HepG2 (cell line): Measurements from ENCODE around the gene DLL3. TPM values are rescaled to one million over a fixed set of nuclear protein-coding genes. Genes with fewer than 3 reads are reported as not detected.
A peak's percentile ranks its signal among the peaks of the same experiment; 100 is the strongest.

Experiments
- ATAC-seq: fragments of 200-7000 bp; cut with Tn5 transposase; 3 replicates; pipeline ENCODE4 v1.9.1; 2020; ENCODE audit warnings: mild to moderate bottlenecking, moderate library complexity
- BruUV-seq: library from RNA; stranded (reverse); fragments of 400-500 nt; replicated peaks from 2 replicates; lab custom pipeline; 2021; lab: Mats Ljungman, UMichigan
- CTCF ChIA-PET: fragments of 300-600 bp; formaldehyde crosslinking; extraction: SDS; loops from one replicate; lab custom pipeline; 2021; ENCODE audit warnings: low total read pairs, inconsistent platforms, low intra/inter-chr PET ratio; lab: Yijun Ruan, JAX
- POLR2A ChIA-PET: fragments of 350-600 bp; sonication (Branson Sonifier 250); formaldehyde crosslinking; loops from one replicate; lab custom pipeline; 2020; ENCODE audit warnings: antibody characterized with exemption, inconsistent platforms; lab: Yijun Ruan, JAX
- DNase-seq: peaks from one replicate; pipeline ENCODE4 v3.0.0-alpha.2; 2015; ENCODE audit warnings: low spot score
- FAIRE-seq: peaks from 3 replicates; lab custom pipeline; 2011; peaks lifted over from hg19 to GRCh38; lab: Jason Lieb, UNC
- H2AFZ ChIP-seq: one replicate; pipeline ENCODE4 v1.6.1; 2011; ENCODE audit warnings: low read length, inconsistent platforms
- H3K27ac ChIP-seq: fragments of 300-600 bp; 3 replicates; pipeline ENCODE4 v1.8.0; 2011; ENCODE audit warnings: mixed run types, mild to moderate bottlenecking, mixed read lengths, low read length, inconsistent platforms; ENCODE audit not compliant: insufficient read depth; ENCODE audit errors: extremely low read length
- H3K27me3 ChIP-seq, 2 experiments: fragments of 200-600 bp in 1 of 2; 2 replicates in 1 of 2; 3 replicates in 1 of 2; pipeline versions ENCODE4 v1.6.0 to v1.8.0; 2011; ENCODE audit warnings: low read length in 2 of 2, mild to moderate bottlenecking in 2 of 2, moderate library complexity in 2 of 2, inconsistent platforms in 1 of 2; ENCODE audit not compliant: insufficient read depth in 2 of 2, control insufficient read depth in 1 of 2
- H3K36me3 ChIP-seq, 2 experiments: fragments of 200-600 bp in 1 of 2; replicated peaks in 1 of 2; 2 replicates in 1 of 2; 3 replicates in 1 of 2; pipeline versions ENCODE4 v1.5.1 to v1.8.0; 2011; ENCODE audit warnings: low read length in 2 of 2, inconsistent platforms in 1 of 2; ENCODE audit not compliant: insufficient read depth in 2 of 2, control insufficient read depth in 1 of 2
- H3K4me1 ChIP-seq: 2 replicates; pipeline ENCODE4 v1.5.1; 2012; ENCODE audit warnings: low read length, inconsistent platforms; ENCODE audit not compliant: insufficient read depth
- H3K4me2 ChIP-seq: 2 replicates; pipeline ENCODE4 v1.6.0; 2011; ENCODE audit warnings: low read depth, low read length, inconsistent platforms
- H3K4me3 ChIP-seq, 3 experiments: fragments of 200-600 bp in 1 of 3; sonication (generic), shearing (Covaris generic) in 1 of 3; replicated peaks in 1 of 3; 2 replicates each; pipeline ENCODE4 v1.5.1; 2011 to 2016; ENCODE audit warnings: low read length in 3 of 3, inconsistent platforms in 2 of 3, low read depth in 2 of 3, mild to moderate bottlenecking in 2 of 3, control low read depth in 1 of 3, mixed read lengths in 1 of 3; ENCODE audit not compliant: insufficient read depth in 1 of 3
- H3K79me2 ChIP-seq: one replicate; pipeline ENCODE4 v1.6.1; 2011; ENCODE audit warnings: low read length, inconsistent platforms; ENCODE audit not compliant: insufficient read depth
- H3K9ac ChIP-seq: 2 replicates; pipeline ENCODE4 v1.6.0; 2011; ENCODE audit warnings: mild to moderate bottlenecking, low read depth, low read length, inconsistent platforms; ENCODE audit not compliant: insufficient read depth
- H3K9me3 ChIP-seq: 2 replicates; pipeline ENCODE4 v1.5.1; 2012; ENCODE audit warnings: mild to moderate bottlenecking, low read length
- H4K20me1 ChIP-seq: 2 replicates; pipeline ENCODE4 v1.6.0; 2011; ENCODE audit warnings: inconsistent platforms, mild to moderate bottlenecking, low read length, moderate library complexity; ENCODE audit not compliant: insufficient read depth
- ERF ChIP-seq: IDR thresholded peaks from 2 replicates; pipeline ENCODE4 v1.6.1; 2018; ENCODE audit warnings: missing biosample characterization, missing genetic modification reagents
- KDM4B ChIP-seq: sonication (generic); formaldehyde crosslinking; IDR thresholded peaks from 2 replicates; pipeline ENCODE4 v1.4.0; 2020; ENCODE audit warnings: missing genetic modification reagents
- NRL ChIP-seq: sonication (generic); formaldehyde crosslinking; IDR thresholded peaks from 2 replicates; pipeline ENCODE4 v1.5.0; 2020; ENCODE audit warnings: missing genetic modification reagents, mild to moderate bottlenecking, moderate library complexity, borderline replicate concordance
- REXO4 ChIP-seq: sonication (generic); formaldehyde crosslinking; IDR thresholded peaks from 2 replicates; pipeline ENCODE4 v1.8.0; 2022; ENCODE audit warnings: missing genetic modification reagents, mild to moderate bottlenecking, borderline replicate concordance
- ZMYM3 ChIP-seq: sonication (generic); formaldehyde crosslinking; IDR thresholded peaks from 2 replicates; pipeline ENCODE4 v1.5.1; 2020; ENCODE audit warnings: mild to moderate bottlenecking, missing genetic modification reagents
- ZNF703 ChIP-seq: sonication (generic); formaldehyde crosslinking; IDR thresholded peaks from 2 replicates; pipeline ENCODE4 v1.5.1; 2020; ENCODE audit warnings: missing genetic modification reagents, mild to moderate bottlenecking, moderate library complexity, borderline replicate concordance
- WGBS: methylation state at CpG from one replicate; pipeline ENCODE4 v1.1.6; 2017; ENCODE audit warnings: low lambda C conversion rate; 5-methylcytosine and 5-hydroxymethylcytosine counted together
- in situ Hi-C: cut with HindIII; loops from 2 replicates; pipeline ENCODE4 v1.10.0; 2017; ENCODE audit warnings: low pct_unique_long_range_greater_than_20kb; ENCODE audit not compliant: extremely low pct_ligation_motif_present
- intact Hi-C: fragments of 100-400 bp; cut with micrococcal nuclease; formaldehyde crosslinking; loops from one replicate; pipeline ENCODE4 v1.10.0; 2022; ENCODE audit not compliant: unreplicated experiment
- polyA plus RNA-seq, 8 experiments: library from polyadenylated mRNA; depleted of rRNA in 3 of 8; stranded (reverse) in 7 of 8; unstranded in 1 of 8; fragments of >200 nt; fragmentation: Illumina TruSeq in 4 of 8; extraction: Trizol in 4 of 8; gene quantifications; 2 replicates each; pipeline versions ENCODE4 v1.2.1 to v1.2.3, GENCODE V29; 2011 to 2016; ENCODE audit warnings: low read depth in 4 of 8, missing spikeins in 1 of 8, mixed read lengths in 1 of 8; ENCODE audit not compliant: insufficient read depth in 1 of 8
- total RNA-seq, 5 experiments: library from RNA; depleted of rRNA; stranded (reverse); fragments of >200 nt; fragmentation: Illumina TruSeq; extraction: Trizol; gene quantifications; 2 replicates each; pipeline ENCODE4 v1.2.3, GENCODE V29; 2016; ENCODE audit warnings: low read depth in 1 of 5
- TF ChIP-seq, protein P1 (sequence below): sonication (generic); formaldehyde crosslinking; IDR thresholded peaks from 2 replicates; pipeline ENCODE4 v1.4.0; 2020; ENCODE audit warnings: missing genetic modification reagents

The DLL3 gene
- total and polyA plus RNA-seq, 2 of the 13 experiments (the other 11 are each of a cell fraction or from before 2014, with no cell fraction given), result 0.35 to 0.55 TPM

GRCh38 chr19:39517432-39517831, 18.7 kb downstream of the DLL3 start:
- POLR2A ChIA-PET, result interaction anchor here (0.7 kb wide), 2 partner anchors 94 to 535 kb away, joined by 3 to 5 read pairs; no protein-coding TSS in a partner anchor
- no peak overlapping the region for H3K4me3 ChIP-seq
- H3K9ac ChIP-seq, result no peak overlapping the region
- H4K20me1 ChIP-seq, result no peaks in the 10 kb centered on the region
- BruUV-seq, result no TSS peak
- no peaks in the 10 kb centered on the region for H3K36me3 ChIP-seq
- FAIRE-seq (no peak), ATAC-seq (no peak), DNase-seq (no peak)
- WGBS, result 59% methylated on average over 3 of the region's 3 CpGs
- H2AFZ ChIP-seq, result no peak overlapping the region
- no peak overlapping the region for H3K4me2 ChIP-seq
- no peak overlapping the region for H3K27ac ChIP-seq
- TF ChIP-seq, protein P1, sequence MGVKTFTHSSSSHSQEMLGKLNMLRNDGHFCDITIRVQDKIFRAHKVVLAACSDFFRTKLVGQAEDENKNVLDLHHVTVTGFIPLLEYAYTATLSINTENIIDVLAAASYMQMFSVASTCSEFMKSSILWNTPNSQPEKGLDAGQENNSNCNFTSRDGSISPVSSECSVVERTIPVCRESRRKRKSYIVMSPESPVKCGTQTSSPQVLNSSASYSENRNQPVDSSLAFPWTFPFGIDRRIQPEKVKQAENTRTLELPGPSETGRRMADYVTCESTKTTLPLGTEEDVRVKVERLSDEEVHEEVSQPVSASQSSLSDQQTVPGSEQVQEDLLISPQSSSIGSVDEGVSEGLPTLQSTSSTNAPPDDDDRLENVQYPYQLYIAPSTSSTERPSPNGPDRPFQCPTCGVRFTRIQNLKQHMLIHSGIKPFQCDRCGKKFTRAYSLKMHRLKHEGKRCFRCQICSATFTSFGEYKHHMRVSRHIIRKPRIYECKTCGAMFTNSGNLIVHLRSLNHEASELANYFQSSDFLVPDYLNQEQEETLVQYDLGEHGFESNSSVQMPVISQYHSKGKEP, result no peak
- TF ChIP-seq ZMYM3 (CRISPR knock-in tag) (peak; percentile 53; the same call in 1 of the 2 replicates), ZNF703 (CRISPR knock-in tag) (no peak)
- TF ChIP-seq, all 625 proteins: peak for 1
- intact Hi-C loops (no loop called here), in situ Hi-C loops (no loop called here)
- no peaks in the 10 kb centered on the region for H3K9me3 ChIP-seq
- peaks cover 1 to 36% of the 10 kb centered on the region in 2 experiments; a peak in 4 of 5 replicates for H3K27me3 ChIP-seq
- no peaks in the 10 kb centered on the region for H3K79me2 ChIP-seq
- peaks cover 32% of the 10 kb centered on the region for H3K4me1 ChIP-seq
- CTCF ChIA-PET, result no interaction called here

DNA sequence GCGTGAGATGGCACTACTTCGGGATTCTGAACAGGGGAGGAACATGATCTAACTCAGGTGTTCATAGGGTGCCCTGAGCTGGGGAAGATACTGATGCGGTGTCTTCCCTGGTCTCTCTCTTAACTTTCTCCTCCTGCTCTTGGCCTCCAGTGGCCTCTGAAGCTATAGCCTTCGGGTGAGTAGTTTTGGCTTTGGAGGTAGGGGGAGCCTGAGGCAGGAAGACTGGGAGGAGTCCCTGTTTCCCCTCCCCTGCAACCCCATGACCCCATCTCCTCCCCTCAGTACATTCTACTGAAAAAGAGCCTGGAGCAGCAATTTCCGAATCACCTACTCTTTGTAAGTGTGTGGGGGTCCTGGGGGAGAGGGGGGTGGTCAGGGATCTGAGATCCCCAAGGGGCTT, 19.7 kb downstream of the DLL3 start:
- CTCF ChIA-PET, result no interaction called here
- BruUV-seq, result no TSS peak
- Histone ChIP-seq H4K20me1 (no peaks in the 10 kb centered on the region), H3K9me3 (no peaks in the 10 kb centered on the region), H3K27me3 (peaks cover 1 to 31% of the 10 kb centered on the region in 2 experiments; a peak in 4 of 5 replicates), H3K27ac (no peak overlapping the region), H3K4me3 (no peak overlapping the region), H3K36me3 (no peaks in the 10 kb centered on the region), H2AFZ (no peak overlapping the region), H3K79me2 (no peaks in the 10 kb centered on the region), H3K9ac (no peak overlapping the region), H3K4me2 (no peak overlapping the region), H3K4me1 (peaks cover 32% of the 10 kb centered on the region)
- no peak for FAIRE-seq
- intact Hi-C loops, result no loop called here
- 30% methylated on average over 5 of the region's 5 CpGs for WGBS
- POLR2A ChIA-PET, result no interaction called here
- ATAC-seq, result no peak
- TF ChIP-seq KDM4B (CRISPR knock-in tag) (no peak), NRL (no peak), REXO4 (CRISPR knock-in tag) (no peak), ERF (CRISPR knock-in tag) (no peak)
- no peak for DNase-seq
- in situ Hi-C loops, result no loop called here
